WTC11 (cell line): ENCODE measurements around the gene CNOT3. TPM values are rescaled to one million over a fixed set of nuclear protein-coding genes. Genes with fewer than 3 reads are reported as not detected.

ENCODE experiments used
- ATAC-seq: fragments of 200-7000 bp; cut with Tn5 transposase; 2 replicates; pipeline ENCODE4 v1.10.0; 2021; ENCODE audit warnings: mild to moderate bottlenecking, moderate library complexity
- CTCF ChIA-PET: fragments of 300-600 bp; sonication (Branson Sonifier 250); formaldehyde crosslinking; loops from one replicate; lab custom pipeline; 2021; ENCODE audit warnings: antibody characterized with exemption; lab: Charles Lee
- POLR2A ChIA-PET: fragments of 350-600 bp; sonication (Branson Sonifier 250); formaldehyde crosslinking; loops from one replicate; lab custom pipeline; 2021; ENCODE audit warnings: antibody characterized with exemption; lab: Charles Lee
- DNase-seq: peaks from one replicate; pipeline ENCODE4 v3.0.0; 2021; ENCODE audit warnings: low spot score
- H3K27ac Mint-ChIP-seq: 2 replicates; pipeline ENCODE4 v1.8.0; 2021; ENCODE audit warnings: mixed read lengths
- H3K27me3 Mint-ChIP-seq: 2 replicates; pipeline ENCODE4 v1.8.0; 2021; ENCODE audit warnings: low read depth, mild to moderate bottlenecking, moderate library complexity, mixed read lengths
- H3K36me3 Mint-ChIP-seq: 2 replicates; pipeline ENCODE4 v1.8.0; 2021; ENCODE audit warnings: mixed read lengths
- H3K4me1 Mint-ChIP-seq: 2 replicates; pipeline ENCODE4 v1.8.0; 2022; ENCODE audit warnings: mixed read lengths
- H3K4me3 Mint-ChIP-seq: 2 replicates; pipeline ENCODE4 v1.8.0; 2021; ENCODE audit warnings: mild to moderate bottlenecking, moderate library complexity, mixed read lengths
- H3K9me3 Mint-ChIP-seq: 2 replicates; pipeline ENCODE4 v1.8.0; 2021; ENCODE audit warnings: mixed read lengths
- AR ChIP-seq: fragments of 250-450 bp; sonication (Bioruptor Pico); IDR thresholded peaks from 2 replicates; pipeline ENCODE4 v1.9.0; 2021; ENCODE audit warnings: mild to moderate bottlenecking
- ARID4B ChIP-seq: sonication (generic); formaldehyde crosslinking; IDR thresholded peaks from 2 replicates; pipeline ENCODE4 v1.8.0; 2023; ENCODE audit warnings: missing genetic modification reagents, mild to moderate bottlenecking, borderline replicate concordance
- ATF1 ChIP-seq: sonication (generic); formaldehyde crosslinking; IDR thresholded peaks from 2 replicates; pipeline ENCODE4 v1.8.1; 2023; ENCODE audit warnings: mild to moderate bottlenecking, moderate library complexity, missing genetic modification reagents
- ATF6 ChIP-seq: sonication (generic); formaldehyde crosslinking; IDR thresholded peaks from 2 replicates; pipeline ENCODE4 v1.8.1; 2023; ENCODE audit warnings: mild to moderate bottlenecking, missing genetic modification reagents
- CREM ChIP-seq: sonication (generic); formaldehyde crosslinking; IDR thresholded peaks from 2 replicates; pipeline ENCODE4 v1.8.1; 2022; ENCODE audit warnings: mild to moderate bottlenecking, missing genetic modification reagents, moderate library complexity
- E2F5 ChIP-seq: sonication (generic); formaldehyde crosslinking; IDR thresholded peaks from 2 replicates; pipeline ENCODE4 v1.8.1; 2022; ENCODE audit warnings: mild to moderate bottlenecking, moderate library complexity, missing genetic modification reagents
- FOXK1 ChIP-seq: sonication (generic); formaldehyde crosslinking; IDR thresholded peaks from 2 replicates; pipeline ENCODE4 v1.8.0; 2022; ENCODE audit warnings: mild to moderate bottlenecking, moderate library complexity, missing genetic modification reagents
- GABPB1 ChIP-seq: sonication (generic); formaldehyde crosslinking; IDR thresholded peaks from 2 replicates; pipeline ENCODE4 v1.8.1; 2023; ENCODE audit warnings: mild to moderate bottlenecking, missing genetic modification reagents
- HMGXB4 ChIP-seq: sonication (generic); formaldehyde crosslinking; IDR thresholded peaks from 2 replicates; pipeline ENCODE4 v1.8.1; 2023; ENCODE audit warnings: mild to moderate bottlenecking, moderate library complexity, missing genetic modification reagents
- JUN ChIP-seq: sonication (generic); formaldehyde crosslinking; IDR thresholded peaks from 2 replicates; pipeline ENCODE4 v1.8.0; 2023; ENCODE audit warnings: mild to moderate bottlenecking, missing genetic modification reagents
- KAT7 ChIP-seq: sonication (generic); formaldehyde crosslinking; IDR thresholded peaks from 2 replicates; pipeline ENCODE4 v1.8.1; 2023; ENCODE audit warnings: missing genetic modification reagents, mild to moderate bottlenecking, borderline replicate concordance
- NFATC4 ChIP-seq: fragments of 250-450 bp; sonication (Bioruptor Pico); IDR thresholded peaks from 2 replicates; pipeline ENCODE4 v1.9.0; 2021; ENCODE audit warnings: mild to moderate bottlenecking
- SP1 ChIP-seq: sonication (generic); formaldehyde crosslinking; conservative IDR thresholded peaks from 2 replicates; pipeline ENCODE4 v1.8.1; 2022; ENCODE audit warnings: missing genetic modification reagents
- TEAD1 ChIP-seq: sonication (generic); formaldehyde crosslinking; IDR thresholded peaks from 2 replicates; pipeline ENCODE4 v1.8.0; 2022; ENCODE audit warnings: mild to moderate bottlenecking, missing genetic modification reagents
- ZNF219 ChIP-seq: sonication (generic); formaldehyde crosslinking; IDR thresholded peaks from 2 replicates; pipeline ENCODE4 v1.8.0; 2023; ENCODE audit warnings: missing genetic modification reagents, mild to moderate bottlenecking, borderline replicate concordance
- ZNF232 ChIP-seq: sonication (generic); formaldehyde crosslinking; IDR thresholded peaks from 2 replicates; pipeline ENCODE4 v1.8.0; 2022; ENCODE audit warnings: mild to moderate bottlenecking, missing genetic modification reagents
- ZSCAN18 ChIP-seq: fragments of 250-450 bp; sonication (Bioruptor Pico); IDR thresholded peaks from 2 replicates; pipeline ENCODE4 v2.1.2; 2022; ENCODE audit warnings: mild to moderate bottlenecking, moderate library complexity
- total RNA-seq: library from RNA; stranded (reverse); gene quantifications from 3 replicates; pipeline ENCODE4 v1.2.3, GENCODE V29; 2021

The CNOT3 gene
- total RNA-seq, 1 experiment from 2014 or later = 93.3 TPM

GRCh38 chr19:54114340-54115108 is 23.0 kb upstream of the CNOT3 start (continued):
- no peak for TF ChIP-seq ZSCAN18 (CRISPR knock-in tag)

GRCh38 chr19:54115109-54116063 is 22.2 kb upstream of the CNOT3 start, which contains the start of the genes PRPF31 and TFPT:
Gene PRPF31 (plus strand): TSS chr19:54115754. CDS start chr19:54118279, 2,525 bp downstream.
Gene TFPT (minus strand): TSS chr19:54115657. CDS start chr19:54115269, 388 bp downstream.
- Mint-ChIP-seq H3K36me3 (peaks cover 29% of the 10 kb centered on the region), H3K27ac (peak within 1 kb of the TSS; percentile 93), H3K27me3 (no peaks in the 10 kb centered on the region; the same call in 1 of the 2 replicates), H3K9me3 (no peaks in the 10 kb centered on the region), H3K4me3 (peak within 1 kb of the TSS; percentile 95), H3K4me1 (peaks cover 22% of the 10 kb centered on the region)
- ChIA-PET CTCF (interaction anchor here (0.8 to 2.5 kb wide), 9 partner anchors 18 to 203 kb away, joined by 3 to 9 read pairs (median 3); partner anchors contain the start of gene CNOT3), POLR2A (interaction anchor here (0.5 to 3.1 kb wide), 7 partner anchors 12 to 248 kb away, joined by 3 to 23 read pairs (median 5); partner anchors contain the start of genes CNOT3, MYADM, NDUFA3 and TMC4)
- ATAC-seq = peak; percentile 93
- DNase-seq = peak; percentile 97
- TF ChIP-seq ZNF219 (CRISPR knock-in tag) (no peak), SP1 (CRISPR knock-in tag) (peak; percentile 80; the same call in 1 of the 2 replicates), AR (CRISPR knock-in tag) (0 out of 2 replicates have a peak, but pooled peaks have one; percentile 20), E2F5 (CRISPR knock-in tag) (peak; percentile 69; the same call in 1 of the 2 replicates), ATF6 (CRISPR knock-in tag) (no peak), ATF1 (peak; percentile 95; the same call in 1 of the 2 replicates), GABPB1 (CRISPR knock-in tag) (peak; percentile 26; the same call in 1 of the 2 replicates), ZNF232 (CRISPR knock-in tag) (peak; percentile 56; the same call in 1 of the 2 replicates), KAT7 (CRISPR knock-in tag) (0 out of 2 replicates have a peak, but pooled peaks have one; percentile 63), HMGXB4 (CRISPR knock-in tag) (peak; percentile 54; the same call in 1 of the 2 replicates), ARID4B (CRISPR knock-in tag) (peak; percentile 87; the same call in 1 of the 2 replicates), FOXK1 (CRISPR knock-in tag) (peak; percentile 98), TEAD1 (CRISPR knock-in tag) (peak; percentile 60; the same call in 1 of the 2 replicates), CREM (peak; percentile 99), JUN (CRISPR knock-in tag) (no peak), NFATC4 (CRISPR knock-in tag) (peak; percentile 52; the same call in 1 of the 2 replicates)
